A172 (cell line): Measurements from ENCODE around the gene HNRNPM. TPM values are rescaled to one million over a fixed set of nuclear protein-coding genes. Genes with fewer than 3 reads are reported as not detected.
"Not testable (repeated sequence)": the region's sequence is repeated elsewhere in the genome, so short reads cannot be mapped to it uniquely, and the experiment has no call there.

Source experiments
- DNase-seq: peaks from one replicate; pipeline ENCODE4 v3.0.0-alpha.2; 2015; ENCODE audit warnings: low spot score
- total RNA-seq: library from RNA; depleted of rRNA; stranded (reverse); fragments of >200 nt; shearing (Covaris generic); gene quantifications from 2 replicates; pipeline ENCODE4 v1.2.3, GENCODE V29; 2014; rRNA removed

The HNRNPM gene
- total RNA-seq, result 97.9 and 102 TPM in 2 replicates

GRCh38 chr19:8444677-8445487 lies at the start of gene HNRNPM:
Gene HNRNPM, plus strand, starts transcription at chr19:8444975. Its CDS starts 24 bp downstream, at chr19:8444999.
- peak; percentile 97 for DNase-seq

GRCh38 chr19:8395621-8396082 lies 49.1 kb upstream of the HNRNPM start:
- no peak for DNase-seq

DNA sequence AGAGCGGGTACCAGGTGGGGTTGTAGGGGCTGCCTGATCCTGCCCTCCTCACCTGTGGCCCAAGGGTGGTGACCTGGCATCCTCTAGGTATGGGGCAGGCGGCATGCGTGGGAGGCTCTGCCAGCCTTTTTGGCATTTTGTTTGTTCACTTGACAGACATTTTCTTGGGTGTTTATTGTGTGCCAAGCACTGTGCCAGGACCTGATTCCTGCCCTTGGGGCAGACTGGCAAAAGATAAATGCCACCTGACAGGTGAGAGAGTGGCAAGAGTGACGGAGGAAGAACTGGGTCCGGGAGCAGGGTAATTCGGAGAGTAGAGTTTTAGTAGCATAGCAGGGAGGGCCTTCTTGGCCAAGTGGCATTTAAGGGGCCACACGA lies 48.6 kb upstream of the HNRNPM start:
- no peak for DNase-seq

DNA sequence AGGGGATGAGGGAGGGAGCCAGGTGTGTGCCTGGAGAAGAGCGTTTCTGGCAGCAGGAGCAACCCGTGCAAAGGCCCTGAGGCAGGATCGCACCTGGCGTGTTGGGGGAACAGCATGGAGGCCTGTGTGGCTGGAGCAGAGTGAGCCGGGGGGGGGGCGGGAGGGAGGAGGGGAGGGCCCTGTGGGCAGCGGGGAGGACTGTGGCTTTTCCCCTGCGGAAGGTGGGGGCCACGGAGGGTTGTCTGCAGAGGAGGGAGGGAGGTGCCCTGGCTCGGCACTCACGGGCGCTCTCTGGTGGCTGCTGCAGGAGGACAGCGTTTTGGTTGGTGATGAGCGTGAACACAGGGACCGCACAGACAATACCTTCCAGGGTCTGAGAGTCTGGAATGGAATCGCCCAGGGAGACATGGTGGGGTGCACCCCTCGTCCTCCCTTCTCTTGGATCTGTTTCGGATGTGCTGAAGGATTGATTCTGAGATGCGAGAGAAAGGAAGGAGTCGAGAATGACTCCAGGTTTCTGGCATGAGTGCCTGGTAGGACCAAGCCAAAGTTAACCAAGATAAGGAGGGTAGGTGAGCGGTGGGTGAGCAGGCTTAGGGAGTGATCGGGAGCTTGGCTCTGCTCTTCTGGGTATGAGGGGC lies 48.1 kb upstream of the HNRNPM start:
- DNase-seq, result peak; percentile 57

DNA sequence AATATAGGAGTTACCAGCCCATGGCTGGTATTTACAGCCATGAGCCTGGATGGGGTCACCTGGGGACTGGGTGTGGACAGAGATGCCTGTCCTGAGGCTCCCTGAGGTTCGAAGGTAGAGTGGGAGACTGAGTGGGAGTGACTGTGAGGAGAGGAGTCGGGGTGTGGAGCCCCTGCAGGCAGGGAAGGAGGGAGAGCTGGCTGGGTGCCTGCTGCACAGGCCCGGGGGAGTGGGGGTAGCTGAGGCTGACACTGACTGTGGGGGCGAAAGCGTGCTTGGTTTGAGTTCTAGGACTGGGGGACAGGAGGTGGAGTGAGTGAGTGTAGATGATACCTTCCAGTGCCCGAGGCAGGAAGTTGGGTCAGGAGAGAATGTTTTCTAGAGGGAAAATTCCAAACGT lies 47.5 kb upstream of the HNRNPM start:
- no peak for DNase-seq

DNA sequence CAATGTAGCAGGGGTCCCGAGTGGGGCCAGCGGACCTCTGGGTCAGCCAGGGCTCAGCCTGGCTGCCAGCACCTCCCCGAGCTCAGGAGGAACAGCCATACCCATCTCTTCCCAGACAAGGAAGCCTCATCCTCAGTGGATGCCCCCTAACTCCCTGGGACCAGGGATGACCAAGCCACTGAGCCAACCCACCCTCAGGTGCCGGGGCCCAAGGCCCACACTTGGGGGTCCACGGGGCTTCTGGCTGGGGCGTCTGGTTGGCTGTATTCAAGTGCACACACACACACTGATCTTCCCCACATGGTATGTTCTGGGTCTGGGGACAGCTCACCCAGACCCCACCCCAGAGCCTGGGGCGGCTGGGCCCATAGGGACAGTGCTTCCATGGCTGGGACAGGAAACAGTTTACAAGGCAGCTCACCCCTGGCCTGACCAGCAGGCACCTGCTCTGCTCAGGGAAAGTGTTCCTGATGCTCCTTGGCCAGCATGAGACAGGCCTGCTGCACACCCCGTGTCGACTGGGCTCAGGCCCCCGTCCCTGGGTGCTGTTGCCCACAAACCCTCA lies 46.9 kb upstream of the HNRNPM start:
- DNase-seq, result no peak

DNA sequence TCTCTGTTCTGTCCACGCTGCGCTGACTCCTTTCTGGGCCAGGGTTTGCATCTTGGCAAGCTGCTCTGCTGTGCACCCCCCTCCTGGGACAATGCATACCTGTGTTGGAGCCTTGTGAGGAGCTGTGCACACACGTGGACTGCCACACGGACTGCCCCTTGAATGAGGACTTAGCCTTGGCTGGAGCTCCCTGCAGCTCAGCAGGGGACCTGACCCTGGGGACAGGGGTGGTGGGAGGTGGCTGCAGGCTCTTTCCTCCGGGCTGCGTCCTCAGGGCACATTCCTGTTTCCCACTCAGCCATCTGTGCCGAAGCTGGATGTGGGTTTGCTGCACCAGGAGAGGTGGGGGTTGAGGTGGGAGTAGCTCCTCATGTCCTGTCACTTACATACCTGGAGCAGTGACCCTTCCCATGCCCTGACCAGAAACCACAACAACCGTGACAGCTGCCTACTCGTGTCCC lies 46.4 kb upstream of the HNRNPM start:
- DNase-seq, result no peak

DNA sequence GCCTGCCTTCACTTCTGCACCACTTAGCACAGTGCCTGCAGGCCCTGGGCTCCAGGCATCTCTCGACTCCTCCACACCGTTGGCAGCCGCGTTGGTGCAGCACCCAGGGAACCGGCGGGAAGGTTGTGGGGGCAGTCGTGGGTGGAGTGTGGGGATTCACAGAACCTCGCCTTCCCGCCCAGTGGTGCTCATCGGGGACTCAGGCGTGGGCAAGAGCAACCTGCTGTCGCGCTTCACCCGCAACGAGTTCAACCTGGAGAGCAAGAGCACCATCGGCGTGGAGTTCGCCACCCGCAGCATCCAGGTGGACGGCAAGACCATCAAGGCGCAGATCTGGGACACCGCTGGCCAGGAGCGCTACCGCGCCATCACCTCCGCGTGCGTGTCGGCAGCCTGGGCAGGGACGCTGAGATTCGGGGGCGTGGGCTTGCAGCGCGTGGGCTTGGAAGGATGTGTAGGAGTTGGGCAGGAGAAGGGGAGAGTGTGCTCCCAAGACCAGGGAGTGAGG lies 45.0 kb upstream of the HNRNPM start:
- DNase-seq, result no peak

DNA sequence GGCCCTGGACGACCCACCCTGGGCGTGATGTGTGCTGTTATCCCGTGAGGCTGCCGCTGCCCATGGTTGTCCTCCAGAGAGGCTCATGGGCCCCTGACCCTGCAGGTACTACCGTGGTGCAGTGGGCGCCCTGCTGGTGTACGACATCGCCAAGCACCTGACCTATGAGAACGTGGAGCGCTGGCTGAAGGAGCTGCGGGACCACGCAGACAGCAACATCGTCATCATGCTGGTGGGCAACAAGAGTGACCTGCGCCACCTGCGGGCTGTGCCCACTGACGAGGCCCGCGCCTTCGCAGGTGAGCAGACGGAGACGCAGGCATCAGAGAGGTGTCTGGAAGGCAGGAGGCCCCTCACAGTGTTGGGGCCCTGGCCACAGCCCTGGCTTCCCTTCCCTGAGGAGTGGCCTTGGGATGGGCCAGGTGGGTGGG lies 42.8 kb upstream of the HNRNPM start:
- DNase-seq, result no peak

DNA sequence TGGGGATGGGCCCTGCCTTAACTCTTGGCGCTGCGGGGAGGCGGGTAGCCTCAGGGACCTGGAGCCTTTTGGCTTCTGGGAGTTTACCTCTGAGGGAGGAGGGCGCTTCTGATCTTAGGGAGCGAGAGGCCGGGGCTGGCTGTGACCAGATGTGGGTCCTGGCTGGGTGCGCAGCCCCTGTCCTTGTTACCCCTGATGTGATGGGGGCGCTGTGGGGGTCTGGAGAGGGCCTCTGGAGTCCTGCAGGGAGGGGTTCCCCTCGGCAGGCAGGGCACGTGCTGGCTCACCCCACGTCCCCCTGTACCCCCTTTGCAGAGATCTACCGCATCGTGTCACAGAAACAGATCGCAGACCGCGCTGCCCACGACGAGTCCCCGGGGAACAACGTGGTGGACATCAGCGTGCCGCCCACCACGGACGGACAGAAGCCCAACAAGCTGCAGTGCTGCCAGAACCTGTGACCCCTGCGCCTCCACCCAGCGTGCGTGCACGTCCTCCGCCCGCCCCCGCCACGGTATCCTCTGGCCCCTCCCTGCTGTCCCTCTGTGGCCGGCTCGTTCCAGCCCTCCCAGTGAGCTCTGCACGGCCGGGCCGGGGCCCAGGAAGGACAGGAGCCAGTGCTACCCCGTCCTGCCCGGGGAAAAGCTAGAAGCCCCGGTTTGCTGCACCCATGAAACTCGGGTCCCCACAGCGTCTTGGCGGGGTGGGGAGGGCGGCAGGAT lies 41.5 kb upstream of the HNRNPM start:
- DNase-seq, result no peak

DNA sequence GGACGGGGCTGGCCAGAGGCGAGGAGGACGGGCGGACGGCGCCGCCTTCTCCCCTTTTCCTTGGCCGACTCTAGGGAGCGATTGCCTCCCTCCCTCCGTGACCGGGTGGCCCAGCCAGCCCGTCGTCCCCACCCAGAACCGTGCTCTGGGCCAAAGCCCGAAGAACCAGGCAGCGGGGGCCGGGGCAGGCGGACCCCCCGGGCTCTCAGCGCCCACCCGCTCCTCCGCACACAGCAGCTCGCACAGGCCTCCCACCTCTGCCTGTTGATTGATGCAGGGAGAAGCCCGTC lies 41.0 kb upstream of the HNRNPM start:
- no peak for DNase-seq

DNA sequence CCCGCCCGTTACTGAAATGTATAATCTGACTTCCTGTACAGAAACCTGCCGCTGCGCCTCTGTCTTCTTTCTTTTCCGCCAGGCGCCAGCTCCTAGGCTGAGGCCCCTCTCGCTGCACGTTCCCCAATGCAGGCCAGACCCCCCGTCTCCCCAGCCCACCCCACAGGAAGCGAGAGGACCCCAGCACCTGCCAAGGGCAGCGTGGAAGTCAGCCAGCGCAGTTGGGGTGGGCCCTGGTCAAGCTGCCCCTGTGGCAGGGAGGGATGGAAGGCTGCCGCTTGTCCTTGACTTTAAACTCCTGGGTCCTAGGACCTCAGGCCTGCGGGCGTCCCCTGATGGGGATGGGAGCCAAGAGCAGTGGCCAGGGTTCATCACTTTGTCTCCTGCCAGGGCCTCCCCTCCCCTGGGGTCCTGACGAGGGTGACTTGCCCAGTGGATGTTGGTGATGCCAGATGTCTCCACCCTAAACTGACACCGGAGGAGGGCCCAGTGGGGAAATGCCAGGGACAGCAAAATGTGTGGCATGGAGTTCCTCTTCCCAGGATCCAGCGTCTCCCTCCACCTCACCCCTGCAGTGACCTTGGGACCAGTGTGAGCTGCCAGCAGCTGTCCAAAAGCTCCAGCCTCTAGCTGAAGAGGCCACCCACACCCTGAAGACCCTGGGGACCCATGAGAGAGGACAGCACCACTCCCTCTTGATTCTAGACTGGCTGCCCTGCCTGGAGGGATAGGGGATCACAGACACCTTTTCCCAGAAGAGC lies 40.2 kb upstream of the HNRNPM start:
- no peak for DNase-seq

DNA sequence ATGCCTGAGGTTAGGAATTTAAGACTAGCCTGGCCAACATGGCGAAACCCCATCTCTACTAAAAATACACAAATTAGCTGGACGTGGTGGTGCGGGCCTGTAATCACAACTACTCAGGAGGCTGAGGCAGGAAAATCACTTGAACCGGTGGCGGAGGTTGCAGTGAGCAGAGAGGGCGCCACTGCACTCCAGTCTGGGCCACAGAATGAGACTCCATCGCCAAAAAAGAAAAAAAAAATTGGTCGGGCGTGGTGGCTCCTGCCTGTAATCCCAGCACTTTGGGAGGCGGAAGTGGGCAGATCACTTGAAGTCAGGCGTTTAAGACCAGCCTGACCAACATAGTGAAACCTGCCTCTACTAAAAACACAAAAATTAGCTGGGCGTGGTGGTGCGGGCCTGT lies 34.1 kb upstream of the HNRNPM start:
- DNase-seq, result not testable (repeated sequence)

DNA sequence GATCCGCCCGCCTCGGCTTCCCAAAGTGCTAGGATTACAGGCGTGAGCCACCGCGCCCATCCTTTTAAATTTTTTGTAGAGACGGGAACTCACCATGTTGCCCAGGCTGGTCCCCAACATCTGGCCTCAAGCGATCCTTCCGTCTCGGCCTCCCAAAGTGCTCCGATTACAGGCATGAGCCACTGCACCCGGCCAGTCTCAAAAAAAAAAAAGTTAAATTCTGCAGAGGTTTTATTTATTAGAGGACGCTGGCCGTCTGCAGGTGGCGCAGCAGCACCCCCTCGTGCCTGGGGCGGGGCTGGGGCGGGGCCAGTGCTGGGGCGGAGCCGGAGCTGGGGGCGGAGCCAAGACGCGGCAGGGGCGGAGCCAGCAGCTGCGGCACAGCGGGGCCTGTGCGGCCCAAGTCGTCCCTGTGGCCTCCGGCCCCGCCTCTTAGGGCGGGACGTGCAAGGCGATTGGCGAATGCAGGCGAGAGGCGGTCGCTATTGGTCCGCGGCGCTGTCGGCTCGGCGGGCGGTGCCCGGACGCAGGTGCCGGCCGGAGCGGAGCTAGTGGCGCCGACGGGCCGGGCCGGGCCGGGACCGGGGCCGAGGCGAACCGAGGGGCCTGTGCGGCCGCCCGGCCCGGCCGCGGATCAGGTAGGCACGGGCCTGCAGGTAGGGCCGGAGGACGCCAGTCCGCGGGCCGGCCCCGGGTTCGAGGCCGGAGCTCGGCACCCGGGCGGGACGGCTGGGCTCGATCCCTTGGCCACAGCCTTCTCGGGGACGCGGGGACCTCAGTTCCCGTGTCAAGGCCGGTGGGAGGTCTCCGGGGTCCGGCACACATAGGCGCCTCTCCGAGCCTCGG lies 31.8 kb upstream of the HNRNPM start, which contains the start of gene MARCHF2:
Gene MARCHF2 (plus strand): TSS at position 523 of the 846 bp plus-strand sequence. CDS start 8,536 bp downstream, outside the sequence.
- DNase-seq, result peak; percentile 92

DNA sequence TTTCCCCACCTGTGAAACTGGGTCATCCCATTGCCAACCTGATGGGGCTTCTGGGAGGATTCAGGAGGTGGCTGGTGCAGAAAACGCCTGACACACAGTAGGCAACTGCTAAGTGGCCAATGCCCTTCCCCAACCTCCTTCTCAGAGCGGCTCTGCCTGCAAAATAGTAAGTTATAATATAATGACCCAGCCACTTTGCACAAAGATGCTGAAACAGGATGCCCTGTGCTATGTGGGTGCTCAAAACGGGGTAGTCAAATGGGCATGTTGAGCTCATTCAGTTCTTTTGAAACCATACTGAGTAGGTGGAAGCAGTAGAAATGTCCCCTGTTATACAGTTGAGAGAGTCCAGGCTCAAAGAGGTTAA lies 31.2 kb upstream of the HNRNPM start:
- no peak for DNase-seq

DNA sequence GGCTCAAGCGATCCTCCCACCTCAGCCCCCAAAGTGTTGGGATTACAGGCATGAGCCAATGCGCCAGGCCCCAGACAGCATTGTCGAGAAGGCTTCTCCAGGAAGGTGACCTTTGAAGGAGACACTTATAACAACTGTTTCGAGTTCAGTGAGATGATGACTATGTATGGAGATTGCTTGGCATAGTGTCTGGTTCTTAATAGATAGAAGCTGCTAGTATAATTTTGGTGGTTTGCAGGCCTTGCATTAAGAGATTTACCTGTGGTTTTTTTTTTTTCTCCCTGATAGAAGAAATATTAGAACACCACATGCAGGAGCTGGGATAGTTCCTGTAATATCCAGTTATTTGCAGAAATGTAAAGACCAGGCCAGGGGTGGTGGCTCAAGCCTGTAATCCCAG lies 28.0 kb upstream of the HNRNPM start:
- no peak for DNase-seq

- no peak for DNase-seq
These were observed 23.0 kb upstream of the HNRNPM start for GRCh38 chr19:8421484-8422461.

DNA sequence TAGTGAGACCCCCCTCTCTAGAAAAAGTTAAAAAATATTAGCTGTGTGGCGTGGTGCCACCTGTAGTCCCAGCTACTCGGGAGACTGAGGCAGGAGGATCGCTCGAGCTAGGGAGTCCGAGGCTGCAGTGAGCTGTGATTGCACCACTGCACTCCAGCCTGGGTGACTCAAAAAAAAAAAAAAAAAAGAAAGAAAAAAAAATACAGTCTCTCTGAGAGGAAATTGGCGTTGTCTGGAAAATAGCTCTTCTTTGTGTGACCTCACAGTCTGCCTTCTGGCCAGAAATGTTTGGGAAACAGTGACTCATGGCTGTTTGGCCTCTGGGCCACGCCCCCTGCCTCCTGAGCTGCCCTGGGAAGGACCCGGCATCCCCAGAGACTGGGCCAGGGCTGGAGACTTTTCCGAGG lies 21.0 kb upstream of the HNRNPM start:
- DNase-seq, result peak; percentile 97

DNA sequence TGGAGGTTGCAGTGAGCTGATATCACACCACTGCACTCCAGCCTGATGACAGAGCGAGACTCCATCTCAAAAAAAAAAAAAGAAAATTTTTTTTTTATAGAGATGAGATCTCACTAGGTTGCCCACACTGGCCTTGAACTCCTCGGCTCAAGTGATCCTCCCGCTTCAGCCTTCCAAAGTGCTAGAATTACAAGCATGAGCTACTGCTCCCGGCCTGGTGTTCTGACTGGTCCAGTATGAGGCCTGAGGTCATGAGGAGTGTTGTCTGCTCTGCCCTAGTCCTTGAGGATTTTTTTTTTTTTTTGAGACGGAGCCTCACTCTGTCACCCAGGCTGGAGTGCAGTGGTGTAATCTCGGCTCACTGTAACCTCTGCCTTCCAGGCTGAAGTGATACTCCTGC lies 19.4 kb upstream of the HNRNPM start:
- DNase-seq, result not testable (repeated sequence)
